GM19397 (cell line): ENCODE results near the gene FGF10.

Source experiments
- ATAC-seq: cut with Tn5 transposase; IDR thresholded peaks from one replicate; pipeline ENCODE4 v1.9.1; 2021; ENCODE audit warnings: mild to moderate bottlenecking, moderate library complexity; ENCODE audit not compliant: unreplicated experiment

The FGF10 gene

DNA sequence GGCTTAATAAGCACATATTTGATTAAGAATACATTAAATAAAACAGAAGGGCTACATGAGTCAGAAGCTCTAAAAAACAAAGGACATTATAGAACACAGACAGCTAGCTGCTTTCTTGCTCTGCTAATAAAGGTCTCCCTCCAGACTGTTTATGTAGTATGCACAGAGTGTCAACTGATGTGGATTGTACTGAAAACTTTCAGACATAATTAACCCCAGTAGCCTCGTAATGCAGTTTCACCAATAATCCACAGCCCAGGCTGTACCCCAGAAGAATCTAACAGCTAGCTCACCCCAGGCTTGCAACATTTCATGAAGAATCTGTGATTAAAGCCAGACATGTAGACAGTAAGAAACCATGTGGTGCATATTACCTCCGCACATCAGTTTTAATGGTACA is 30.8 kb downstream of the FGF10 start:
- ATAC-seq = no peak

DNA sequence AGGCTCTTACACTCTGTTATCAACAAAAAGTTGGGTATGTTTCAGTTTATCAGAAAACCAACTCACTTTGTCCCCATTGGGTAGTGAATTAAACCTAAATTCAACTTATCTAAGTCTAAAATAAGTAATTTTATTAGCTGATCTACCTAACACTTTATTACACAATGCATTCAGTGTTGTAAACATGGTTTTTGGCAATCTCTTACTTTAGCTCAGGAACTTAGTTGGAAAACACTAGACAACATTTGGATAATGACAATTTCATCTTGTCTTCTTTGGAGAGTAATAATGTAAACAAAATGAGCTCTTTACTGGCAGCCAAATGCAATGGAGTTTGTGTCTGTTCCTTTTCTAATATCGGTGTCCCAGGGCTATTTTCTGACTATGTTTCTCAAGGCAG is 33.0 kb downstream of the FGF10 start:
- no peak for ATAC-seq

DNA sequence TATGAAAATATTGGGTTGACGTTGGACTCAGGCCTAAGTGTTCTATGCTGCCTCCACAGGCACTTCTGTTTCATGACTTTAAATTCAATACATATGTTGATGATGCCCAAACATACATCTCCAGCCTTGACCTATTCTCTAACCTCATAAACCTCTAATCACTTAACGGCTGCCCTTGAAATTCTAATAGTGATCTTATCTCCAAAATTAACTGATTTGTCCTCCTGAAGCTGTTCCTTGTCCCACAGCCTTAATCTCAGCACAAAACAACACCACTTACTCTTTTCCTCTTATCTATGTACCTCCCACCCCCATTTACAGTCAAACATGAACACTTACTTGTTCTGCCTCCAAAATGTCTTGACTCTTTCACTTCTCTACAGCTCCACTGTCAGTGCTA is 43.3 kb downstream of the FGF10 start:
- no peak for ATAC-seq

DNA sequence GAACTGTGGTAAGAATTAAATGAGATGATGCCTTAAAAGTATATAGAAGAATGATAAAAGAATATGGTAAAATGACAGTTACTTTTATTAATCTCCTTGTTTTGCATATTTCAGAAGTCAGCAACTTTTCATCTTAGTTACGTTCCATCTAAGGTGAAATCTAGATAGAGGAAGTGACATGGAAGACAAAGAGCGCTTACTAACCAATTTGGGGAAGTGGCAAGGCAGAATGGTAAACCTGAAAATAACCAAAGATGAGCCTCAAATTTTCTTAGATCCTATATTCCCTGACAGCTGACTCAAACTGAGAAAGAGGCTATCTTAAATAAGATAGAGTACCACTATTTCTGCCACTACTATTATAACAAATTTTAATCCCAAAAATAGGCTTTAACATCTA is 52.5 kb downstream of the FGF10 start:
- no peak for ATAC-seq

DNA sequence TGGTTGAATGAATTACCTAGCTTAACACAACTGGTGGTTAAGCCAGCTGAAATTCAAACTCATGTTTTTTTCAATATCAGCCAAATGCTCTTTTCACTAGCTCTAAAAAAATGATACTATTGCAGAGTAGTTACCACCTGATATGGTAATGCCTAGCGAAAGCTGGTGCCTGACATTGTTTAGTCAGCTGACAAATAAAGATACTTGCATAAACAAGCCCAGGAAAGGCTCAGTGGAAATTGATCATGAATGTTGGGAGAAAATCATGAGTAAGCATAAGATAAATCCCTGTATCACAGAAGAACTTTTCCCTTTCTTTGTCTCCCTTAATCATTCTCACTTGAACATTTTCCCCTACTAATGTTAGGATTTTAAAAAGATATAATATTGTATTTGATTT is 54.6 kb downstream of the FGF10 start:
- ATAC-seq = no peak

DNA sequence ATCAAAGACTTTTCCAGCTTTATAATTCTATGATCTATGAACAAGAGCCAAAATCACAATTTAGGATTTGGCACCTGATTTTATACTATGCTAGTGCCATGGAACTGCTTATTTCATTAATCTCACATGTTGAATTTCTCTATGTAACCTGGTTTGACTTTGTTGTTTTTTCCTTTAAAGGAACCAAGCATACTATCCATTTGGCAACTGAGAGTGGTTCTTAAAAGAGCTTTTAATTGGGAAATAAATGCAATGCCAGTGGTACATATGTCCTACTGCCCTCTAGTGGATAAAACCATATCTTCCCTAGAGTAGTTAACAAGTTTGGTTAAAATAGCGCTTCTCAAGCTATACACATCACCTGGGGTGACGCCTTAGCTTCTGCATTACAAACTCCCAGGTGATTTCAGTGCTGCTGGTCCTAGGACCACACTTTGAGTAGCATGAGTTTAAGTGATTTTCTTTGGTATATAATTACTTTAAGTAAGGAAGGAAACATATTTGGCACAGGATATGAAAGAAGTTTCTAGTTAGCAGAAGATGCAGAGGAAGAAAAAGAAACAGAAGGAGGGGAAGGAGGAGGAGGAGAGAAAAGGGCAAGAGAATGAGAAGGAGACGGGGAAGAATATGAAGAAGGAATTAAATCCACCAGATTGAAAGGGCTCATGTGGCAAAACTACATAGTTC is 56.8 kb downstream of the FGF10 start:
- ATAC-seq = no peak

DNA sequence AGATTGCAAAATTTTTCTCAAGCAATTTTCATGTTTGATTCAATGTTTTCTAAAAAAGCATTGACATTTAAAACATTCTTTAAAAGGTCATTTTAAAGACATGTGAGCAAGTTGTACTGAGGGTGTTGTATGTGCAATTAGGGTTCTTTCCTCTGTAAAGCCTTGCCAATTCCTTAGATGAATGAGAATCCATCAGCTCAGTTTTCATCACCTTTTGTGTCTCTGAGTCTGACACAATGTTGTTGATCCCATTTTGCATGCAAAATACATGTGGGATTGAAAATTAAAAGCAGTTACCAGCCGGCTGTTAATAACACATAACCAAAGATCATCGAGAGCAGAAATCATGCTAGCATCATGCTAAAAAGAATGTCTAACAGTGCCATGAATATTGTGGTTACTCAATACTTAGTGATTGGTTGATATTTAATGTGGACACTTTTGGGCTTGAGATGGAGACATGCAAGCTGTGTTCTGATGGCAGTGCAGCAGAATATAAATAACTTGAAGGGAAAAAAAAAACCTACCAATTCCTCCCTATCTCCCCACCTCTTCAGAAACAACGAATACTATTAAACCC is 57.7 kb downstream of the FGF10 start:
- no peak for ATAC-seq

DNA sequence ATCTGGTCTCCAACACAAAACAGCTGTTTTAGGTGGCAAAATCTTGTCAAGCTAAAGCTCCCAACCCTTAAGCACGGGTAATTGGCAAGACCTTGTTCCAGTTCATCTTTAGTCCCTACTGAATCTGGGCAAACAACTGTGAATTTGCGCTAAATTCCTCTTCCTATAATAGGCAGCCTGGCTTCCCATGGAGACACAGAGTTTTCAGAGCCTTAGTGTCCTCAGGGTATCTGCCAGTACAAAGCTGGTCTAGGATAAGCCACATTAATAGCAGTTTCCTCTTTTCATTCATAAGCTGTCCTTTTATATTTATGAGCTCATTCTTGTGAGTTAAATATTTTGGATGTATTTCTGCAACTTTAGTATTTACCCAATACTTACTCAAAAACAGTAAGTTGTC is 59.5 kb downstream of the FGF10 start:
- ATAC-seq = no peak

DNA sequence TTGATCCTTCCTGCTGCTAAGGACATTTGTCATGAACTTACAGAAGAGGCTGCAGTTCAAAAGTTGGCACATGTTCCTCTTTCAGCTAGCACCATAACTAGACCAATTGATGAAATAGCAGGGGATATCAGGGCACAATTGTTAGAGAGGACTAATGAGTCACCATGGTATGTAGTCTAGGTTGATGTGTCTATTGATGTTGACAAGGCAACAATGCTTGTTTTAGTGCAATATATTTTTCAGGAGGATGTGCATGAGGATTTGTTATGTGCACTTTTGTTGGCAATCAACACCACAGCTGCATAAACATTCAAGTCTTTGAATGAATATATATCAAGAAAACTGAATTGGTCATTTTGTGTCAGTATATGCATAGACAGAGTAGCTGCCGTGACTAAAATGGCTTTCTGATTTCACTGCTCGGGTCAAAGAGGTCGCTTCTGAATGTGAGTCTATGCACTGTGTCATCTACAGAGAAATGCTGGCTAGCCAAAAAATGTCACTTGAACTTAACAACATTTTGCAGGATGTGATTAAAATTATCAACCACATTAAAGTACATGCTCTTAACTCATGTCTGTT is 68.0 kb downstream of the FGF10 start:
- ATAC-seq = no peak

DNA sequence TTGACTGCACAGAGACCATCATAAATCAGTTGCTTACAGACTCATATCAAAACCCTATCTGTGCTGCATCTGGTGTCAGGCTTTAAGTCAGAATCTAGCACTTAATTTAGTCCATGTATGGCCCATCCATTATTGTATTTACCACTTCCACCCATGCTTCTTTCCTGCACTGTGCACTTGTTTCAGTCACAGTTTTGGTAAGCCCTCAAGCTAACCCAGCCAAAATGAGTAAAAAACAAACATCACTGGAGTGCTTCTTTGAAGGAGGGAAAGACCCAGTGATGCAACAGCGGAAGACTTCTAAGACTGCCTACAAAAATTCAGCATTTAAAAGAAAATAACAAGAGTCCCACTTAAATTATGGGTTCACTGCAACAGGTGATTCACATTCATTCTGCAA is 69.0 kb downstream of the FGF10 start:
- ATAC-seq = no peak

DNA sequence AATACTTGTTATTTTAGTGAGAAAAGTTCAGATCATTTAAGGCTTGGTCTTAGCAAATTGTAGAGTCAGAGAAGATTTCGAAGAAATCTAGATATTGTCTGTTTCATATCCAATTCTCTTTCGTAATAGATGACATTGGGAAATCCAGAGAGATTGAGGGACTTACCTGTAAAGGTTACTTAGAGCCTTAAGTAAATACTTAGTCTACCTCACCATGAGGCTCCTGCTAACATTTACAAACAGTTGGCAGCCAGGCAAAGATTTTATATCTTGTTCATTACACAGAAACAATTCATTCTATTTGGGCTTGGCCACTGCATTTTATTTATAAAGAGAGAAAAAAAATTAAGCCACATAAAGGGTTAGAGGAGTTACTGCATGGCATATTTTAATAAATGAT is 70.3 kb downstream of the FGF10 start:
- no peak for ATAC-seq

DNA sequence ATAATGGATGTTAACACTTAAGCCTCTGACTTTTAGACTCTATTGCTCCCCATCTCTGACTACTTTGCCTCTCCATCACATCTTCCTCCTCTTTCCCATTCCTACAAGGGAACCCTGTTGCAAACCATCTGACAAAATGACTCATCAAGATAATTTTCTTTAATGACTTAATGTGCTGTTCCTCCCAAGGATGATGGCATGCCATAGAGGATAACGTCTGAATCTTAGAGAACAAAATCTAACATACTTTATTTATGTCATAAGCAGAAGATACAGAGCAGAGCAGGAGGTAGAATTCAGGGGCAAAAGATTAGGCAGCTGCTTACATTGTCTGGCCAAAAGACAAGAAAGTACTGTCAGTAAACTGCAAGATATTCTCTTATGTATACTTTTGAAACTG is 76.8 kb downstream of the FGF10 start:
- ATAC-seq = no peak

DNA sequence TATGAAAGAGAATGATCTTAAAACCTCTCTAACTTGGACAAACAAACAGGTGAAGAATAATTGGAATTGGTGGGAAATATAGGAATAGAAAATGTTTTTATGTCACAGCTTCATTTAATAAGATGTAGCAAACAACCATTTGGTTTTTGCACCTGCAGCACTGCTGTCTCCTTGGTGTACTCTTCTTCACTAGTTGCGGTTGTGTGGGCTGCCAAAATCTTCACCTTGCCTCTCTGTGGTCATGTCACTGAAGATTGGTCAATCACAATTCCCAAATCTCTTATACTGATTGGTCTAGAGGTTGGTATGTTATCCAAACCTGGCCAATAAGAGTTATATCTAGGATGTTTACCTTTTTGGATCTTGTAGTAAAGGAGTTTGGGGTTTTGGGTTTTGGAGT is 88.7 kb downstream of the FGF10 start:
- ATAC-seq = no peak

DNA sequence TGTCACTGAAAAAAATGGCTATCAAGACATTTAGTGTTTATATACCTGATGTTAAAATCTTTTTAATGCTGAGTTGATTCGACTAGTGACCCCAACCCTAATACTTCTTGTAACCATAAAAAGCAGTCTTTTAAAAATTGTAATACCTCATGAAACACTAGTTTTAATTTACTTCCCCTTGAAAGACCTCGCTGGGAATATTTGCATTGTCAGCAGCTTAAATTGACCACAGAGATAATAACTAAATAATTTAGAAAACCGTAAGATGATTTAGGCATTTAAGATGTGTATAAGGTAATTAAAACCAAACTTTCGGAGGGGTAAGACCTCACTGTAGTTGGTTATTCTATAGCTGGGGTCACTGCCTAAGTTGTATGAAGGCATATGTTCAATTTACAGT is 89.8 kb downstream of the FGF10 start:
- no peak for ATAC-seq

DNA sequence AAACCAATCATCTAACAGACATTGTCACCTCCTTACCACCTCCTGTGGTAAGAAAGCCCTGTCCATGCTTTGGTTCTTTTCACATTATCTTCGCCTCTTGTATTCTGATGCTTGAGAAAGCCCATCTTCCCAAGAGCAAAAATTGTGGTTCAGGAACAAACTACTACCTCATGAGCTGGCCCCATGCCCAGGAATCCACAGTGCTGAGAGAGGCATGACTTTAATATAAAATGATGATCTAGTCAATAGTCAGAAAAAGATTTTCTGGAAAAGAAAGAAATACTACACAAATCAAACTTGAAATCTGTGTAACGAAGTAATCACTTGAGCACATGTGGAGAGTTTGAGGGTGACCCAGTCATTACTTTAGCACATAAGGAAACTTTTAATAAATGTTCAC is 94.7 kb downstream of the FGF10 start:
- ATAC-seq = no peak

DNA sequence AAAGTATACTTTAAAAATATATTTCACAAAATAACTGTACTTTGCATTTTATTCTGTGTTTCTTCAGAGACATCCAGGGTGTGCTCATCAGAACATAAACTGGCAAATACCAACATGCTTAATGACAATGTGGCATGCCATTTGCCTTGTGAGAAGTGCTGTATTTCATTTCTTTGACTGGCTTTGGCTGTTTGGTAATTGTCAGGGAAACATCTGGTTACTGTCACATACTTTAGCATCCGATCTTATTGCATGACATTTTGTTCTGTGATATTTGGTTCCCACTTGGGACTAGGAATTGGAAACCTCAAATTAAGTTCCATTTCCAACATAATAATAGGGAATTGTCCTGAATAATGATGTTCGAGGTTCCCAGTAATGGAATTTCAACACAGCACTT is 96.5 kb downstream of the FGF10 start:
- no peak for ATAC-seq

DNA sequence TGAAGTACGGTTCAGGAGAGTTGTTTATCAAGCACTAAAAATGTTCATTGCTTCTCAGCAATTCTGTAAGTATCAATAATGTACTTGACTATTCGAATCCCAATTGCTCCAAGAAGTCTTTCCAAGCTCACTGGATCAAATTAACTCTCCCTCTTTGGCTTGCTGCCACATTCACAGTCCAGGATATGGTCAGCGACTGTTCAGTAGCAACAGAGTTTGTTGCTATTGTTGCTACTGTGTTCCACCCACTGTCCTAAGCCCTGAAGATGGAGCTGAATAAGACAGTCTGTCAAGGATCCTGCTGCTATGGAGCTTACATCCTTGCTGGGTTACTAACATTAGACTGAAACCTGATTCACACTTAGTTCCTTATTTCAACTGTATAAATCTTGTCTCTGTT is 110.8 kb downstream of the FGF10 start:
- no peak for ATAC-seq

DNA sequence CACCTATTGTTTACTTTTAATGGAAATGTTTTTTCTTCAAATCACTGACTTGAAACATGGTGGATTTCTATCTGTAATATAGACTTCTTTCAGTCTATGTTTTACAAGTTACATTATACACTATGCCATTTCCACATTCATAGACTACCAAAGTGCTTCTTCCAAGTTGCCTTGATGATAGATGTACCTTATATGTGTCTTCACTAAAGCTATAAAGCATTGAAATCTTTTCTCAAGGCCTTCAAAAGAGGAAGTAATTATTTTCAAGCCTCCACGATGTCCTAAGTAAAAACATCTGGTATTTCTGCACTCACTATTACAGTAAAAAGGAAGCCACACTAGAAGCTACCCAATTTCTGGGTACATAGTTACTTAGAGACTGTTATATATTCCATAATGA is 113.3 kb downstream of the FGF10 start:
- no peak for ATAC-seq

DNA sequence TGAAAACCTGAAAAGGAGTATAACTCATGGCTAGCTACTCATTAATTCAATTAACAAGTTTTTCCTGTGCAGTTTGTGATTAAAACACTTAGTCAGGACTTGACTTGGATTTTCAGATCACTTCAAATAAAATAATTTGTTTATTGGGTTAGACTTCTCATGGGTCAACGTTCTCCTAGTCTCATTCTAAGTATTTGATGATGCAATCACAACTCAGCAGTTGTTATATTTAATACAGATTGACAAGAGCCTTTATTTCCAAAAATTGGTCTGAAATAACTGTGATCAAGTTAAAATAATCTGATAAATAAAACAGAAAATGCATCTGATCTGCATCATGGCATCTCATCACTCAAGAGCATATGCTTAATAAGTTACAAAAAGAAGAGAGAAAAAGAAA is 113.9 kb downstream of the FGF10 start:
- no peak for ATAC-seq

DNA sequence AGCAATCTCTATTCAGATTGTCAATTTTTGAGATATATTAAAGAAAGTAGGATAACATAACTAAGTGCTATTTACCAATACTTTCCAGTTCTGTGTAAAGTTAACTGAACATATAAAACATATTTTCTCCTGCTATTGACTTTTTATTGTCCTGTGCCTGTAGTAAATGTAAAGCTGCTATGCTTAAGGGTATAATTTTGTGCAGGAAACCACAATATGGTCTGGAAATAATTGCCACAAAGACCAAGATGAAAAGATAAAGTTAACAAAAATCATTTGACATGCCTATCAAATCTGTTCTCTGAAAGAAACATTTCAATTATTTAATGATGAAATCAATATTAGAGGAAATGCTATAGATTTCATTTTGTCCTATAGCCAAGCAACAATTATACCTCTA is 121.3 kb downstream of the FGF10 start:
- no peak for ATAC-seq

DNA sequence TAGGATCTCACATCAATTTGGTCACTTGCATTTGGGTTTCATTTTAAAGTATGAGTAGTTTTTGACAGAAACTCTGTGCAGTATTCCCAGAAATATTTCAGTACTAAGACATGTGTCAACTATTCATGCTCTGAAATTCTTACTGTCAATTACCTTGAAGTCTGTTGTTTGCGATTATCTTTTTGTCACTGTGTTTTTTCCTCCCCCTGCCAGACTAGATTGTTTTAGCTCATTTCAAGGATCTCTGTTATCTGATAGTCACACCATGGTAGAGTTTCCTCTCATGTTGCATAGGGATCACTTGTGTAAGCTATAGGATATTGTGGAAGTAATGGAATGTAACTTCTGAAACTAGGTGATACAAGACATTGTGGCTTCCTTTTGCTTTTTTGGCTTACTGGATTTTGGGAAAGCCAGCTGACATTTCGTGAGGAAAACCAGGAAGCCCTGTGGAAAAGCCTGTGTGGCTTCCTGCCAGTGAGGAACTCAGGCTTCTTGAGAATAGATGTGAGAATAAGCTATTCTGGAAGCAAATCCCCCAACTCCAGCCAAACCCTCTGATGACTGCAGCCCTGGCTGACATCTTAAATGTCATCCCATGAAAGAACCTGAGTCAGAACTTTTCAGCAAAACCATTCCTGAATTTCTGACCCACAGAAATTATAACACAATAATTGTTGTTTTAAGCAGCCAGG is 122.2 kb downstream of the FGF10 start:
- no peak for ATAC-seq

DNA sequence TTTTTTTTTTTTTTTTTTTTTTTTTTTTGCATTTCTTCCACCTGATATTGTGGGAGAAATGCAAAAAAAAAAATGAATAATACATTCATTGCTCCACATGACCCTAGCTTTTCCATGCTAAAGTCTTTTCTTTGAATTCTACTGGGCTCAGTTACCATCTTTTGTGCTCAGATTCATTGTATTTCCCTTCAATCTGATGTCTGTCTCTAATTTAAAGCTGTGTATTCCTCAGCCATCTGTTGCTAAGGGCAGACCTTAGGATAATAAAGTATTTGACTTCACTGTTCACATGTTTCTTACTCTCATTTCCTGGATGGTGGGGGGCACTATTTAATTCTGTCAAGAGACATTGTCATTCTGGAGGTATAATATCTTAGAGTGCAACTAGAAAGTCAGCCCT is 123.5 kb downstream of the FGF10 start:
- ATAC-seq = no peak
